GM12864 (cell line): ENCODE results near the gene ACSL1.

ENCODE experiments used
- DNase-seq: peaks from one replicate; pipeline ENCODE4 v3.0.0-alpha.2; 2011; ENCODE audit warnings: low read depth
- H3K4me3 ChIP-seq: 2 replicates; pipeline ENCODE4 v1.5.1; 2011; ENCODE audit warnings: mild to moderate bottlenecking, low read depth, low read length, control low read depth
- CTCF ChIP-seq: IDR thresholded peaks from 2 replicates; pipeline ENCODE4 v1.5.1; 2011; ENCODE audit warnings: low read depth, mild to moderate bottlenecking, moderate library complexity, low read length, control low read depth, inconsistent platforms; ENCODE audit errors: missing control alignments

Gene ACSL1

DNA sequence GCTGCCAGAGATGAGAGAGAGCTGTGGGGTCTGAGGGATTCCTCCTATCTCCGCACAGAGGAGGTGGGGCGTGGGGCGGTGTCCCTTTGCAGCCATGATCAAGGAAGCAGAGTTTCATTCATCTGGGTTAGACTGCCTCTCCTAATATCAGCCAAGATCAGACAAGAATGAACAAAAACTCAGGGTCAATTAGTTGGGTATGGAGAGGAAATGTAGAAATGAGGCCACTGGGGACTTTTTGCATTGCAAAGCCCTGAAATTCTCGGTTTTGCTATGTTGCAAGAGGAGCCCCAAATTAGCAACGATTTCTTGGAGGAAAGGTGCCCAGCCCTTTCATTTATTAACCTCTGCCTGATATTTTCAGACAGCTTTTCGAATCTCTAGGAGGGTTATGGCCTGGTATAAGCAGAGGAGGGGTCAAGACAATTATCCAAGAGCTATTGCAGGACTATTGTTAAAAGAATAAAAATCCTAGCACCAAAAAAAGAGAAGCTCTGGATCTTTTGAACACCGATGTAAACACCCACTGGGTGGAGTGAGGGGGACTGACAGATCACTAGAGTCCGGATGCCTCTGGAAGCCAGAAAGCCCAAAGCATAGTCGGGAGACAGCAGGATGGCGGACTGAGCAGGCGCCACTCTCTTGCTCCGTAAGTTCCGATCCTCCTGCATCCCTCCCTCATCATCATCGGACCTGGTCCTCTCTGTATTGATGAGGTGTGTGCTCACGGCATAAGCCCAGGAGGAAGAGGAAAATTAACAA is 34.4 kb upstream of the ACSL1 start:
- no peak for DNase-seq
- TF ChIP-seq CTCF, result no peak
- H3K4me3 ChIP-seq, result peak overlapping the region; percentile 21; the same call in 1 of the 2 replicates

GRCh38 chr4:184857441-184858121 is 31.8 kb upstream of the ACSL1 start:
- DNase-seq, result no peak
- H3K4me3 ChIP-seq, result no peak overlapping the region
- TF ChIP-seq CTCF, result no peak

DNA sequence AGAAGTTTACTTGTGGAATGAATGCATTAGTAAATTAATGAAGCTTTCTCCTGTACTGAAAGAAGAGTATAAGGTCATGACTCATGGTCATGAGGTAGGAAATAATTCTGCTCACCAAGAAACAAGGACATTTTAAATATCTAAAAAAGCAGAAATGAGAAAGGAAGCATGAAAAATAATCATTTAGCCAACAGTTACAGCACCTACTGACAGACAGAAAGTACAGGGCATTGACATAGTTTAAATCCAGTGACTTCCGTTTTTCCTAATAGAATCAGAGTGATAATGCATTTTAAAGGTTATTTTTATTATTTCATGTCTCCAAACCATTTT is 30.5 kb upstream of the ACSL1 start:
- no peak for DNase-seq
- H3K4me3 ChIP-seq, result no peak overlapping the region
- no peak for TF ChIP-seq CTCF

GRCh38 chr4:184854673-184855072 is 28.9 kb upstream of the ACSL1 start:
- TF ChIP-seq CTCF, result no peak
- DNase-seq, result no peak
- no peak overlapping the region; the same call in 1 of the 2 replicates for H3K4me3 ChIP-seq

GRCh38 chr4:184853436-184853835 is 27.7 kb upstream of the ACSL1 start:
- TF ChIP-seq CTCF, result no peak
- no peak overlapping the region for H3K4me3 ChIP-seq
- no peak for DNase-seq

GRCh38 chr4:184851886-184852285 is 26.1 kb upstream of the ACSL1 start:
- no peak for DNase-seq
- TF ChIP-seq CTCF, result no peak
- no peak overlapping the region; the same call in 1 of the 2 replicates for H3K4me3 ChIP-seq

DNA sequence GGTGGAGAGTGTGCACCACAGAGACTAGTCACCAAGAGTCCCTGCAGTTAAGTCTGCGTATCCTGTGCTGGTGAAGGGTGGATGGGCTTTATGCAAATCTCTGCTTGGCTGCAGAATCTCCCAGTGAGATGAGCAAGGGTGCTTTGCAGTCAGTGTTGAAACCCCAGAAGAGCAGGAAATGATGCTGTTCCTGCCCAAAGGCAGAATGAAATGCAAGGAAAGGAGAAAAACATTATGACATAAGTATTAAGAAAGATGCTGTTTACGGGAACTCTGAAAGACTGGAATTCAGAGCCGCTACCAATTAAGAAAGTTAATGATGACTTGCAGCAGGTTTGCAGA is 25.4 kb upstream of the ACSL1 start:
- DNase-seq, result peak; percentile 79
- no peak overlapping the region; the same call in 1 of the 2 replicates for H3K4me3 ChIP-seq
- TF ChIP-seq CTCF, result no peak
